ENCODE measurements around the gene NCAPD2.
"Not testable (repeated sequence)": the region's sequence is repeated elsewhere in the genome, so short reads cannot be mapped to it uniquely, and the experiment has no call there.

The NCAPD2 gene

GRCh38 chr12:6535960-6536847 is 42.3 kb downstream of the NCAPD2 start:
- no peak for DNase-seq

GRCh38 chr12:6536894-6537579 is 43.1 kb downstream of the NCAPD2 start:
- no peak for DNase-seq

GRCh38 chr12:6537580-6538419 is 43.9 kb downstream of the NCAPD2 start:
- not testable (repeated sequence) for DNase-seq

GRCh38 chr12:6538420-6539313 is 44.8 kb downstream of the NCAPD2 start:
- no peak for DNase-seq

GRCh38 chr12:6539314-6539682 is 45.4 kb downstream of the NCAPD2 start:
- DNase-seq = no peak

GRCh38 chr12:6539707-6540134 is 45.8 kb downstream of the NCAPD2 start:
- DNase-seq = no peak

- no peak for DNase-seq
Measured at GRCh38 chr12:6540181-6540877, 46.4 kb downstream of the NCAPD2 start.

GRCh38 chr12:6541371-6542165 is 47.7 kb downstream of the NCAPD2 start:
- no peak for DNase-seq

- DNase-seq = no peak
Measured at GRCh38 chr12:6542209-6543009, 48.5 kb downstream of the NCAPD2 start.

GRCh38 chr12:6546016-6546415 is 52.1 kb downstream of the NCAPD2 start:
- DNase-seq = no peak

GRCh38 chr12:6547566-6547965 is 53.7 kb downstream of the NCAPD2 start:
- no peak for DNase-seq

- DNase-seq = no peak
Measured at GRCh38 chr12:6547987-6548386, 54.1 kb downstream of the NCAPD2 start.

GRCh38 chr12:6548556-6548955 is 54.7 kb downstream of the NCAPD2 start:
- DNase-seq = no peak

- no peak for DNase-seq
Measured at GRCh38 chr12:6548966-6549683, 55.2 kb downstream of the NCAPD2 start.

- no peak for DNase-seq
Measured at GRCh38 chr12:6549684-6550151, 55.8 kb downstream of the NCAPD2 start.

- DNase-seq = no peak
Measured at GRCh38 chr12:6550294-6551062, 56.6 kb downstream of the NCAPD2 start.

GRCh38 chr12:6551063-6551461 is 57.2 kb downstream of the NCAPD2 start:
- no peak for DNase-seq

GRCh38 chr12:6551496-6552139 is 57.7 kb downstream of the NCAPD2 start:
- no peak for DNase-seq
